Neural progenitor cell (in vitro differentiated cells): Measurements from ENCODE around the gene WEE1.

Experiments
- CTCF ChIP-seq: fragments of 200-600 bp; sonication (generic); IDR thresholded peaks from 2 replicates; pipeline ENCODE4 v1.5.1; 2017; ENCODE audit warnings: antibody characterized with exemption, mild to moderate bottlenecking
- EZH2 ChIP-seq: fragments of 200-600 bp; sonication (generic); IDR thresholded peaks from 2 replicates; pipeline ENCODE4 v1.6.1; 2017; ENCODE audit warnings: antibody characterized with exemption, mild to moderate bottlenecking, moderate library complexity

- TF ChIP-seq CTCF (no peak), EZH2 (no peak)
These were observed 63.2 kb downstream of the WEE1 start for GRCh38 chr11:9636691-9637090.
